NB4 (cell line): Measurements from ENCODE around the gene CHST8.

ENCODE experiments used
- DNase-seq: peaks from one replicate; pipeline ENCODE4 v3.0.0; 2010; ENCODE audit warnings: low read depth
- H3K4me3 ChIP-seq: one replicate; pipeline ENCODE4 v1.5.1; 2011; ENCODE audit warnings: mild to moderate bottlenecking, low read depth, low read length, moderate library complexity
- CTCF ChIP-seq: IDR thresholded peaks from one replicate; pipeline ENCODE4 v1.5.1; 2012; ENCODE audit warnings: low read depth, low read length
- MAX ChIP-seq: IDR thresholded peaks from 2 replicates; pipeline ENCODE4 v1.6.1; 2011; ENCODE audit warnings: low read depth, low read length
- MYC ChIP-seq: IDR thresholded peaks from 2 replicates; pipeline ENCODE4 v1.6.1; 2011; ENCODE audit warnings: low read depth, low read length
- POLR2A ChIP-seq: IDR thresholded peaks from 2 replicates; pipeline ENCODE4 v1.6.1; 2011; ENCODE audit warnings: mild to moderate bottlenecking; ENCODE audit not compliant: insufficient read length; ENCODE audit errors: extremely low read depth

Gene CHST8

GRCh38 chr19:33736158-33736557 is 114.4 kb downstream of the CHST8 start:
- TF ChIP-seq MYC, result no peak
- TF ChIP-seq MAX, result no peak
- no peak for TF ChIP-seq POLR2A
- TF ChIP-seq CTCF, result no peak
- no peak for DNase-seq

GRCh38 chr19:33736787-33737186 is 115.0 kb downstream of the CHST8 start:
- no peak for DNase-seq
- TF ChIP-seq CTCF (no peak), POLR2A (no peak), MYC (no peak), MAX (no peak)

More at GRCh38 chr19:33736158-33736557, 114.4 kb downstream of the CHST8 start:
- no peak overlapping the region for H3K4me3 ChIP-seq

GRCh38 chr19:33737681-33738371 is 116.1 kb downstream of the CHST8 start:
- no peak for TF ChIP-seq CTCF
- no peak for TF ChIP-seq MAX
- TF ChIP-seq POLR2A, result no peak
- TF ChIP-seq MYC, result no peak
- no peak overlapping the region for H3K4me3 ChIP-seq
- DNase-seq, result no peak

More at GRCh38 chr19:33736787-33737186, 115.0 kb downstream of the CHST8 start:
- no peak overlapping the region for H3K4me3 ChIP-seq

- DNase-seq, result peak; percentile 38
- no peak for TF ChIP-seq CTCF
- TF ChIP-seq POLR2A, result no peak
- TF ChIP-seq MYC, result no peak
- TF ChIP-seq MAX, result no peak
- H3K4me3 ChIP-seq, result no peak overlapping the region
These were observed 119.2 kb downstream of the CHST8 start for GRCh38 chr19:33740811-33741396.

- no peak for DNase-seq
- no peak for TF ChIP-seq POLR2A
- no peak for TF ChIP-seq MAX
- TF ChIP-seq CTCF, result no peak
- TF ChIP-seq MYC, result no peak
- no peak overlapping the region for H3K4me3 ChIP-seq
These were observed 123.5 kb downstream of the CHST8 start for GRCh38 chr19:33745297-33745696.

GRCh38 chr19:33746159-33746558 is 124.4 kb downstream of the CHST8 start:
- no peak for TF ChIP-seq CTCF
- no peak for TF ChIP-seq MYC
- no peak for TF ChIP-seq MAX
- TF ChIP-seq POLR2A, result no peak
- DNase-seq, result no peak

More at GRCh38 chr19:33746159-33746558, 124.4 kb downstream of the CHST8 start:
- no peak overlapping the region for H3K4me3 ChIP-seq
